ENCODE data around the gene PTTG1IP. TPM values are rescaled to one million over a fixed set of nuclear protein-coding genes. Genes with fewer than 3 reads are reported as not detected.
A peak's percentile ranks its signal among the peaks of the same experiment; 100 is the strongest.

Gene PTTG1IP
- total and polyA plus RNA-seq, 2 of the 13 experiments (the other 11 are each of a cell fraction or from before 2014, with no cell fraction given), result 161 to 700 TPM

GRCh38 chr21:44846485-44847260 lies 26.8 kb downstream of the PTTG1IP start (continued):
- TF ChIP-seq ZSCAN22 (CRISPR knock-in tag; IDR thresholded peaks at IDR 0.05), result no peak
- peak; percentile 84; the same call in 1 of the 2 replicates for TF ChIP-seq ETV5 (CRISPR knock-in tag; IDR thresholded peaks at IDR 0.05; ENCODE audit: borderline replicate concordance)
- TF ChIP-seq DZIP1 (CRISPR knock-in tag; IDR thresholded peaks at IDR 0.05), result no peak
- TF ChIP-seq ZNF768 (CRISPR knock-in tag; IDR thresholded peaks at IDR 0.05), result no peak
- TF ChIP-seq MXI1 (IDR thresholded peaks at IDR 0.05; ENCODE audit: borderline replicate concordance, low read depth, low read length), result peak; percentile 78; the same call in 1 of the 3 replicates
- TF ChIP-seq PITX1 (CRISPR knock-in tag; IDR thresholded peaks at IDR 0.05), result peak; percentile 55; the same call in 1 of the 2 replicates
- TF ChIP-seq NKX3-1 (CRISPR knock-in tag; IDR thresholded peaks at IDR 0.05), result no peak
- TF ChIP-seq ATM (IDR thresholded peaks at IDR 0.05; ENCODE audit: borderline replicate concordance), result no peak
- peak; percentile 10; the same call in 1 of the 2 replicates for TF ChIP-seq UBTF (CRISPR knock-in tag; IDR thresholded peaks at IDR 0.05)
- TF ChIP-seq SNRNP70 (IDR thresholded peaks at IDR 0.05; ENCODE audit: low read depth, low read length), result no peak
- no peak for TF ChIP-seq PREB (CRISPR knock-in tag; IDR thresholded peaks at IDR 0.05)
- no peak for TF ChIP-seq ZFP41 (CRISPR knock-in tag; IDR thresholded peaks at IDR 0.05; ENCODE audit: borderline replicate concordance)
- peak; percentile 20; the same call in 1 of the 2 replicates for TF ChIP-seq KDM2A (CRISPR knock-in tag; IDR thresholded peaks at IDR 0.05; ENCODE audit: borderline replicate concordance, low read depth)
- TF ChIP-seq, protein P1, sequence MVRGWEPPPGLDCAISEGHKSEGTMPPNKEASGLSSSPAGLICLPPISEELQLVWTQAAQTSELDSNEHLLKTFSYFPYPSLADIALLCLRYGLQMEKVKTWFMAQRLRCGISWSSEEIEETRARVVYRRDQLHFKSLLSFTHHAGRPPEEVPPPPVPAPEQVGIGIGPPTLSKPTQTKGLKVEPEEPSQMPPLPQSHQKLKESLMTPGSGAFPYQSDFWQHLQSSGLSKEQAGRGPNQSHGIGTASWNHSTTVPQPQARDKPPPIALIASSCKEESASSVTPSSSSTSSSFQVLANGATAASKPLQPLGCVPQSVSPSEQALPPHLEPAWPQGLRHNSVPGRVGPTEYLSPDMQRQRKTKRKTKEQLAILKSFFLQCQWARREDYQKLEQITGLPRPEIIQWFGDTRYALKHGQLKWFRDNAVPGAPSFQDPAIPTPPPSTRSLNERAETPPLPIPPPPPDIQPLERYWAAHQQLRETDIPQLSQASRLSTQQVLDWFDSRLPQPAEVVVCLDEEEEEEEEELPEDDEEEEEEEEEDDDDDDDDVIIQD (CRISPR knock-in tag; IDR thresholded peaks at IDR 0.05; ENCODE audit: low read depth), result no peak
- TF ChIP-seq FUBP1 (CRISPR knock-in tag; IDR thresholded peaks at IDR 0.05; ENCODE audit: borderline replicate concordance), result no peak
- no peak for TF ChIP-seq ZNF282 (IDR thresholded peaks at IDR 0.05; ENCODE audit: partially characterized antibody)
- TF ChIP-seq BHLHE40 (IDR thresholded peaks at IDR 0.05; ENCODE audit: low read length), result peak; percentile 81
- peak; percentile 29; the same call in 1 of the 2 replicates for TF ChIP-seq ZNF430 (CRISPR knock-in tag; IDR thresholded peaks at IDR 0.05)
- TF ChIP-seq DR1 (CRISPR knock-in tag; IDR thresholded peaks at IDR 0.05), result no peak
- no peak for TF ChIP-seq PAX8 (CRISPR knock-in tag; IDR thresholded peaks at IDR 0.05; ENCODE audit: borderline replicate concordance)

Measured in HepG2 (cell line).